ENCODE data around the gene TMEM145.
A peak's percentile ranks its signal among the peaks of the same experiment; 100 is the strongest.
"Not testable (repeated sequence)": the region's sequence is repeated elsewhere in the genome, so short reads cannot be mapped to it uniquely, and the experiment has no call there.

TMEM145 gene

GRCh38 chr19:42316223-42317211, 3.4 kb downstream of the TMEM145 start:
- peak; percentile 71 for DNase-seq (ENCODE audit: low spot score)

- DNase-seq (ENCODE audit: low spot score): no peak
These were observed 4.4 kb downstream of the TMEM145 start for GRCh38 chr19:42317535-42317934.

GRCh38 chr19:42322305-42322704, 9.2 kb downstream of the TMEM145 start:
- no peak for DNase-seq (ENCODE audit: low spot score)

- no peak for DNase-seq (ENCODE audit: low spot score)
These were observed 10.4 kb downstream of the TMEM145 start for GRCh38 chr19:42323473-42323851.

GRCh38 chr19:42323852-42324654, 10.9 kb downstream of the TMEM145 start:
- peak; percentile 37 for DNase-seq (ENCODE audit: low spot score)

- no peak for DNase-seq (ENCODE audit: low spot score)
These were observed 11.7 kb downstream of the TMEM145 start for GRCh38 chr19:42324655-42325307.

GRCh38 chr19:42325308-42325895, 12.3 kb downstream of the TMEM145 start, which contains the start of gene MEGF8:
MEGF8 (plus strand) TSS chr19:42325635; CDS start chr19:42326244, 609 bp downstream.
- peak; percentile 99 for DNase-seq (ENCODE audit: low spot score)

- peak; percentile 22 for DNase-seq (ENCODE audit: low spot score)
These were observed 13.0 kb downstream of the TMEM145 start for GRCh38 chr19:42325896-42326771.

- no peak for DNase-seq (ENCODE audit: low spot score)
These were observed 13.9 kb downstream of the TMEM145 start for GRCh38 chr19:42326969-42327368.

- DNase-seq (ENCODE audit: low spot score): no peak
These were observed 14.3 kb downstream of the TMEM145 start for GRCh38 chr19:42327381-42327780.

- DNase-seq (ENCODE audit: low spot score): no peak
These were observed 15.0 kb downstream of the TMEM145 start for GRCh38 chr19:42328106-42328505.

- no peak for DNase-seq (ENCODE audit: low spot score)
These were observed 15.7 kb downstream of the TMEM145 start for GRCh38 chr19:42328854-42329253.

GRCh38 chr19:42330241-42330711, 17.2 kb downstream of the TMEM145 start:
- peak; percentile 66 for DNase-seq (ENCODE audit: low spot score)

- DNase-seq (ENCODE audit: low spot score): not testable (repeated sequence)
These were observed 18.2 kb downstream of the TMEM145 start for GRCh38 chr19:42331333-42331732.

- no peak for DNase-seq (ENCODE audit: low spot score)
These were observed 18.9 kb downstream of the TMEM145 start for GRCh38 chr19:42332059-42332458.

GRCh38 chr19:42333018-42333417, 19.9 kb downstream of the TMEM145 start:
- DNase-seq (ENCODE audit: low spot score): no peak

GRCh38 chr19:42333975-42334696, 21.0 kb downstream of the TMEM145 start:
- DNase-seq (ENCODE audit: low spot score): no peak

GRCh38 chr19:42334697-42335373, 21.7 kb downstream of the TMEM145 start:
- no peak for DNase-seq (ENCODE audit: low spot score)

- no peak for DNase-seq (ENCODE audit: low spot score)
These were observed 22.3 kb downstream of the TMEM145 start for GRCh38 chr19:42335374-42335936.

All from GM03348 (cell line).